ENCODE measurements around the gene COA8. TPM values are rescaled to one million over a fixed set of nuclear protein-coding genes. Genes with fewer than 3 reads are reported as not detected.

The COA8 gene
- total and polyA plus RNA-seq, 9 of the 15 experiments (the other 6 are each of a cell fraction or from before 2014, with no cell fraction given), result 5.0 to 35.3 (median 25.7) TPM

GRCh38 chr14:103519043-103519836 is 43.5 kb upstream of the COA8 start (continued):
- TF ChIP-seq EGR1 (conservative IDR thresholded peaks at IDR 0.05) (peak; percentile 52), CREB3L1 (IDR thresholded peaks at IDR 0.05; ENCODE audit: borderline replicate concordance, low read depth) (no peak), UBTF (IDR thresholded peaks at IDR 0.05; ENCODE audit: borderline replicate concordance in 1 of 2, low read depth in 2 of 2, low read length in 2 of 2) (0 out of 4 replicates have a peak, but pooled peaks of 1 of the 2 experiments have one; percentile 51), U2AF1 (optimal IDR thresholded peaks at IDR 0.05; ENCODE audit: low read depth, low read length) (no peak), HMG20A (CRISPR knock-in tag; conservative IDR thresholded peaks at IDR 0.05) (no peak), ZNF507 (tag; conservative IDR thresholded peaks at IDR 0.05) (no peak), ARID1B (IDR thresholded peaks at IDR 0.05) (peak; percentile 56; the same call in 1 of the 2 replicates), ZNF280B (CRISPR knock-in tag; IDR thresholded peaks at IDR 0.05) (no peak), PCBP1 (IDR thresholded peaks at IDR 0.05; ENCODE audit: low read depth, low read length, poor library complexity, severe bottlenecking) (no peak), ZC3H4 (CRISPR knock-in tag; IDR thresholded peaks at IDR 0.05; ENCODE audit: borderline replicate concordance) (no peak), L3MBTL2 (IDR thresholded peaks at IDR 0.05) (peak; percentile 34; the same call in 1 of the 2 replicates), TFAP4 (CRISPR knock-in tag; IDR thresholded peaks at IDR 0.05; ENCODE audit: borderline replicate concordance) (0 out of 2 replicates have a peak, but pooled peaks have one; percentile 13), PHF21A (IDR thresholded peaks at IDR 0.05; ENCODE audit: borderline replicate concordance, low read depth) (no peak), CBFA2T2 (conservative IDR thresholded peaks at IDR 0.05) (0 out of 2 replicates have a peak, but pooled peaks have one; percentile 11), POLR2A (conservative IDR thresholded peaks at IDR 0.05) (peak; percentile 58; the same call in 1 of the 2 replicates), NFIC (IDR thresholded peaks at IDR 0.05) (peak; percentile 9; the same call in 1 of the 2 replicates), ETV1 (tag; conservative IDR thresholded peaks at IDR 0.05; ENCODE audit: low read depth) (peak; percentile 61), ZNF143 (CRISPR knock-in tag; IDR thresholded peaks at IDR 0.05) (no peak), PHB (CRISPR knock-in tag; IDR thresholded peaks at IDR 0.05) (no peak), ZBED1 (IDR thresholded peaks at IDR 0.05) (peak; percentile 54; the same call in 1 of the 2 replicates), POLR2G (IDR thresholded peaks at IDR 0.05; ENCODE audit: low read depth, low read length) (peak; percentile 8; the same call in 1 of the 2 replicates), EP300 (IDR thresholded peaks at IDR 0.05; ENCODE audit: low read length) (peak; percentile 33; the same call in 1 of the 2 replicates)
